ENCODE measurements around the gene CHI3L1. TPM values are rescaled to one million over a fixed set of nuclear protein-coding genes. Genes with fewer than 3 reads are reported as not detected.

Gene CHI3L1
- total and polyA plus RNA-seq, 9 donors, result 0.13 to 2.1 (median 1.0) TPM

DNA sequence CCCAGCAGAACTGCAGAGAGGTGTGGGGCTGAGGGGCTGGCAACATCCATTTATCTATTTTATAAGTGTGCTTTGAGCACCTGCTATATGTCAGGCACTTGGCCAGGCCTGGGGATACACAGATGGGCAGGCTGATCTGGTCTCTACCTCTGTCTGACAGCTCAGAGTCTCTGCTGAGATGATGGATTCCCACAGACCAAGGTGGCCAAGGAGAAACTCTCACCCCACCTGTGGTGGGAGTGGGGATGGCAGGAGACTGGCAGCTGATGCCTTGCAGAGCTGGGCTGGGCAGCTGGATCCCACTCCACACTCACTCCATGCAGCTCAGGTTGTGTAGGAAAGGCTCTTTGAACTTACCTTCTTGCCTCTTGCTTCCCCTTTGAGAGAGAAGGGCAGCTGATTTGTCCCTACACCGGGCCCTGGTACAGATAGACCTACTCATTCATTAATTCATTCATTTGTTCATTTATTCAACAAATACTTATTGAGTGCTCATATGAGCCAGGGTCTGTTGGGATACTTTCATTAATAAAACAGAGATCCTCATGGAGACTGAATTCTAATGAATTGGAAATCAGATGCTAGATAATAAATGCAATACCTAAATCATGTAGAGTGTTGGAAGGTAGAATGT is 50.0 kb downstream of the CHI3L1 start:
- H3K36me3 ChIP-seq (ENCODE audit: control insufficient read depth, insufficient read depth, low read length), result no peaks in the 10 kb centered on the region
- H3K27ac ChIP-seq (ENCODE audit: low read length), result no peak overlapping the region
- no peak for DNase-seq
- H3K27me3 ChIP-seq (ENCODE audit: control insufficient read depth, insufficient read depth, low read length), result peaks cover 8% of the 10 kb centered on the region
- peaks cover 11% of the 10 kb centered on the region for H3K4me1 ChIP-seq (ENCODE audit: control insufficient read depth, insufficient read depth, low read length)
- WGBS (ENCODE audit: insufficient coverage), result no CpG with 5 or more reads among the region's 1 CpG
- H3K9me3 ChIP-seq (replicated peaks; ENCODE audit: control insufficient read depth, low read depth, low read length), result no peaks in the 10 kb centered on the region
- no peak overlapping the region for H3K4me3 ChIP-seq (ENCODE audit: low read length)

DNA sequence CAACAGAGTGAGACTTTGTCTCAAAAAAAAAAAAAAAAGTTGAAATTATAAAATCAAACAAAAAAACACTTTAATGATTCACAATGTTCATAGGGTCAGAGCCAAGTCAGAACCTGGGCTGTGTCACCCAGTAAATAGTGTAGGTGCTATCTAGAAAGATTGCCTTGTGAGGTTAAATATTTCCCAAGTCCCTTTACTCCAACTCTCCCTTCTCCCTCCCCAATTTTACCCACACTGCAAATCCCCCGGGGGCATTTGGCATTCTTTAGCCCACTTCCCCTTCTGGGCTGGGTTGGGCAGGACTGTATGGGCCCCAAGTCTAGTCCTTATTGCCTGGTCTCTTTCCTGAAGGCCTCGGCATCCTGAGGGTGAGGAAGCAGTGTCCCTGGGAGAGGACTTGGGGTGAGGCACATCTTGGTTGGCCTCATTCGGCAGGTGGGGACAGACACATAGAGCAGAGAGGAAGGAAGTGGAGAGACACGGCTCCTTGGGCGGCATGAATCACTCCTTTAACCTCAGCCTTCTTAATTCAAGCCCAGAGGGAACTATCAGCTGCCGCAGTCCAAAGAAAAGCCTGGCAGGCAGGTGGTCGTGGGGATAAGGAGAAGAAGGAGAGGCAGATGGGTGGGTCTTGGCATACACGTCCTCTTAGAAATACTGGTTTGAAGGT is 50.7 kb downstream of the CHI3L1 start:
- Histone ChIP-seq H3K27ac (ENCODE audit: low read length) (no peak overlapping the region), H3K4me1 (ENCODE audit: control insufficient read depth, insufficient read depth, low read length) (peaks cover 15% of the 10 kb centered on the region), H3K4me3 (ENCODE audit: low read length) (no peak overlapping the region), H3K36me3 (ENCODE audit: control insufficient read depth, insufficient read depth, low read length) (no peaks in the 10 kb centered on the region), H3K27me3 (ENCODE audit: control insufficient read depth, insufficient read depth, low read length) (peaks cover 8% of the 10 kb centered on the region), H3K9me3 (replicated peaks; ENCODE audit: control insufficient read depth, low read depth, low read length) (no peaks in the 10 kb centered on the region)
- WGBS (ENCODE audit: insufficient coverage), result no CpG with 5 or more reads among the region's 8 CpGs
- DNase-seq, result no peak

DNA sequence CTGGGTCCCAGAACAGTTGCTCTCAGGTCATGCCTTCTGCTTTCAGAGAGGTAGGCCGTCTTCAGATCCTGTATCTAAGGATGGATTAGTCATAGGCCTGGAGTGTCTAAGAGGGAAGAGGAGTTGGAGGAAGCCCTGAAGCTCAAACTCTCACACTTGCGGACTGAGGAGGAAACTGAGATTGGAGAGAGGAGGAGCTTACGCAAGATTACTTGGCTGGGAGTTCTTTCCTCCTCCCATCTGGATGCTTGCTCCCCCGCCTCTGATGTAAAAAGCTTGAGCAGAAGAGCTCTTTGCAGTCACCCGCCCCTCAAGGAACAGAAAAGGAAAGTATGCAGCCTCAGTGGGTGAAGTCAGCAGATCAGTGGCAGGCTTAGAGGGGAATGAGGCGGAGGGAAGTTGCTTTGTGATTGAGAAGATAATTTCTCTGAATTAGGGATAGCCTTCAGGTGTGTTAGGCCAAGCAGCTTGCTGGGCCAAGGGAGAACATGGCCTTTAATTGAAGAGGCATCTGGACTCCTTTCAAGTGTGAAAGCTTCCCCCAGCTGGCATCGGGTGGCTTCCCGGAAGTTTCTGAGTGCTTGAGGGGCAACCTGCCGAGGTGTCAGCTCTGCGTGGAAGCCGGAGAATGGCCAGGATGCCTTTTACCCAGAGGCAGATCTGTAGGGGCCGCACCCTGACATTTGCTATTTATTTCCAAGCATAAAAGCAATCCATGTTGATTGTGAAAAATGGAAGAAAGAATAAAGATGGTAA is 52.4 kb downstream of the CHI3L1 start:
- H3K9me3 ChIP-seq (replicated peaks; ENCODE audit: control insufficient read depth, low read depth, low read length), result no peaks in the 10 kb centered on the region
- peaks cover 27% of the 10 kb centered on the region for H3K4me1 ChIP-seq (ENCODE audit: control insufficient read depth, insufficient read depth, low read length)
- H3K27ac ChIP-seq (ENCODE audit: low read length), result no peak overlapping the region
- no peaks in the 10 kb centered on the region for H3K36me3 ChIP-seq (ENCODE audit: control insufficient read depth, insufficient read depth, low read length)
- no peak for DNase-seq
- peaks cover 8% of the 10 kb centered on the region for H3K27me3 ChIP-seq (ENCODE audit: control insufficient read depth, insufficient read depth, low read length)
- 42% methylated on average over 7 of the region's 12 CpGs for WGBS (ENCODE audit: insufficient coverage)
- H3K4me3 ChIP-seq (ENCODE audit: low read length), result no peak overlapping the region

DNA sequence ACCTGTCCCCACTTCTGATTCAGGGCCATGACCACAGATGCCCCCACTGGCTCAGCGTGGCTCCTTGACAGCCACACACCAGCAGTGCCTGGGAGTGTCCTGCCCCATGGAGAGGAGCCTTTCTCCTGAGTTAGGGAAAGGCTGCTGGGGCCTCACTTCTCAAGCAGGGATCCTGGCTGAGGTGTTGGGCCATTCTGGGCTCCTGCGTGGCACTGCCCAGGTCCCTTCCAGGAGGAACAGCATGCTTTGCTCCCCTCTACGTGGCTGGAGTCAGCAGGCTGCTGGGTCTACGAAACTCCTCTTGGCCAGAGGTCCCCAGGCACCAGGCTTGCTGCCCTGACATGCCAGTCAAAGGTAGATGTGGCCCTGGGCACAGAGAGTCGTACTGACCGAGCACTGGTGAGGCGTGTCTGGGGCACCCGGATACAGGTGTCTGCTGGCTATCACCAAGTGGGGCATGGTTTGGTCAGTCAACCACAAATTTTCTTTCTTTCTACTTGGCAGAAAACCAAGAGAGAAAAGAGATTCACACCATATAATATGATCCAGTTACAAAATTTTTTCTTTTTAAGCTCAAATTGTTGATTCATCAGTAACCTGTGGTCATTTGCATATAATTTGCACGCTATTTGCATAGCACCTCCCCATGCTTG is 54.8 kb downstream of the CHI3L1 start:
- Histone ChIP-seq H3K27ac (ENCODE audit: low read length) (no peak overlapping the region), H3K36me3 (ENCODE audit: control insufficient read depth, insufficient read depth, low read length) (no peaks in the 10 kb centered on the region), H3K9me3 (replicated peaks; ENCODE audit: control insufficient read depth, low read depth, low read length) (no peaks in the 10 kb centered on the region), H3K4me1 (ENCODE audit: control insufficient read depth, insufficient read depth, low read length) (peaks cover 49% of the 10 kb centered on the region), H3K27me3 (ENCODE audit: control insufficient read depth, insufficient read depth, low read length) (peaks cover 31% of the 10 kb centered on the region), H3K4me3 (ENCODE audit: low read length) (no peak overlapping the region)
- 86% methylated on average over 7 of the region's 9 CpGs for WGBS (ENCODE audit: insufficient coverage)
- DNase-seq, result no peak

DNA sequence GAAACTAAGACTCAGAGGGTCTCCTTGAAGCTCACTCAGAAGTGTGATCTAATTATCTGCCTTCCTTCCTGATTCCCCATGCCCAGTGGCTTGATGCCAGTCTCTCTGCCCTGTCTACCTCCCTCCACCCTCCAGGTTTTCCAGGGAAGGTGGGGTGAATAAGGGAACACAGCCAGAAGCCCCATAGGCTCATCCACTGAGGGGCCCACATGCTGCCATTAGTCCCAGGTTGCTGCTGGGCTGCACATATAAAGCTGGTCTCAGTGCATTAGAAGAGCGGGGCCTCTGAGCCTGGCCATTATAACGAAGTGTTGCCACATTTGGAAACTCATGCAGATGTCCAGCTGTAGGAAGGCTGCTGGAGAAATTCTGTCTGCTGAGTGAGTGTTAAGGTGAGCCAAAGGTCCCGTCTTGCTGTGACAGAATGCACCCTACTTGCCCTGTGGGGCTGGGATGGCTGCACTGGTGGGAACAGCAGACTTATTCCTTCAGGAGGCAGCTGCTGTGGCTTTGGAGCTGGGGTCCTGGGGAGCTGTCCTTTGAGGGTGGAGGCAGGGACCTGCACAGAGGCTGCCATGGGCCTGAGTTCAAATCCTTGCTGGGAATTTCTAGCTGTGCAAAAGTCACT is 56.0 kb downstream of the CHI3L1 start:
- H3K4me1 ChIP-seq (ENCODE audit: control insufficient read depth, insufficient read depth, low read length), result peaks cover 58% of the 10 kb centered on the region
- no peak overlapping the region for H3K27ac ChIP-seq (ENCODE audit: low read length)
- H3K4me3 ChIP-seq (ENCODE audit: low read length), result no peak overlapping the region
- 50% methylated on average over 3 of the region's 3 CpGs for WGBS (ENCODE audit: insufficient coverage)
- H3K36me3 ChIP-seq (ENCODE audit: control insufficient read depth, insufficient read depth, low read length), result no peaks in the 10 kb centered on the region
- DNase-seq, result no peak
- H3K9me3 ChIP-seq (replicated peaks; ENCODE audit: control insufficient read depth, low read depth, low read length), result no peaks in the 10 kb centered on the region
- H3K27me3 ChIP-seq (ENCODE audit: control insufficient read depth, insufficient read depth, low read length), result peaks cover 36% of the 10 kb centered on the region

DNA sequence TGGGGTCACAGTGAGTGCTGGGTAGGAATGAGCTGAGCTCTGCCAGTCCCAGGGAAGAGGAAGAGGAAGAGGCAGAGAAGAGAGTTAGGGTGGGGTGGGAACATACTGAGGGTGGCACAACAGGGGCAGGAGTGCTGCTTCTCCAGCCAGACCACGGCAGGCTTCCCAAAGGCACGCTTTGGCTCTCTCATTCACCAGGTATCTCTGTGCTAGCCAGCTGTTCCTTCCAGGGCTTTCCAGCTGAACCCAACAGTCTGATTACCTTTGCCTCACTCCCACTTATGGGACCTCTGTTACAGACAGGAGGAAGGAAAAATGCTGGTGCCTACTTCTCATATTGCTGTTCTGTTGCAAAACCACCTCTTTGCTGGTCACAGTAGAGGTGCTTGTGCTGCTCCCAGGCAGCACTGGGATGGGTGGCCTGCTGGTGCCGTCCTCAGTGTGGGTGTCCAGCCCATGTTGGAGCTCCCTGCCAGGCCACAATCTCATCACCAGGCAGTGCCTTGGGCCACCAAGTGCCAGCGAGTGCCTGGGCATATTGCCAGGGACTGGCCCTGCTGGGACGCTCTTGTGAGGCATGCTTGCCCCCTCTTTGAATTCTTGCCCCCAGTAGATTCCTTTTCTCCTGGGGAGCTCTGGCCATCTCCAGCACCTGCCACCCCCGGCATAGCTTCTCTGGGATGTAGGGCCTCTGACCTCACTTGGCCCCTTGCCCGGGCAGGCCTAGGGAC is 56.8 kb downstream of the CHI3L1 start:
- no peaks in the 10 kb centered on the region for H3K36me3 ChIP-seq (ENCODE audit: control insufficient read depth, insufficient read depth, low read length)
- H3K27ac ChIP-seq (ENCODE audit: low read length), result no peak overlapping the region
- WGBS (ENCODE audit: insufficient coverage), result 37% methylated on average over 6 of the region's 7 CpGs
- peaks cover 58% of the 10 kb centered on the region for H3K4me1 ChIP-seq (ENCODE audit: control insufficient read depth, insufficient read depth, low read length)
- DNase-seq, result peak; percentile 50
- H3K4me3 ChIP-seq (ENCODE audit: low read length), result no peak overlapping the region
- H3K27me3 ChIP-seq (ENCODE audit: control insufficient read depth, insufficient read depth, low read length), result peaks cover 44% of the 10 kb centered on the region
- H3K9me3 ChIP-seq (replicated peaks; ENCODE audit: control insufficient read depth, low read depth, low read length), result no peaks in the 10 kb centered on the region

Other genes starting within 250 kb of the CHI3L1 start
- gene ADIPOR1, start 228.4 kb downstream of the CHI3L1 start, total RNA-seq, result 53.1 TPM
- 10 to 100 TPM; 60.0 to 78.2 (median 69.7) TPM for gene ADIPOR1, start 228.4 kb downstream of the CHI3L1 start, polyA plus RNA-seq (ENCODE audit: insufficient read depth in 1 of 8, insufficient read length in 8 of 8, low replicate concordance in 1 of 8)
- 81.3 TPM for gene CYB5R1, start 219.4 kb downstream of the CHI3L1 start, total RNA-seq
- 100 to 1,000 TPM in 2 of 8 donors, 10 to 100 TPM in 6; 63.6 to 108 (median 90.5) TPM for gene CYB5R1, start 219.4 kb downstream of the CHI3L1 start, polyA plus RNA-seq (ENCODE audit: insufficient read depth in 1 of 8, insufficient read length in 8 of 8, low replicate concordance in 1 of 8)
- 42.9 TPM for gene TMEM183A, start 179.3 kb downstream of the CHI3L1 start, total RNA-seq
- gene TMEM183A, start 179.3 kb downstream of the CHI3L1 start, polyA plus RNA-seq (ENCODE audit: insufficient read depth in 1 of 8, insufficient read length in 8 of 8, low replicate concordance in 1 of 8), result 10 to 100 TPM; 34.5 to 47.3 (median 40.2) TPM
- 22.4 TPM for gene PPFIA4, start 160.2 kb downstream of the CHI3L1 start, total RNA-seq
- 10 to 100 TPM; 31.0 to 53.1 (median 36.9) TPM for gene PPFIA4, start 160.2 kb downstream of the CHI3L1 start, polyA plus RNA-seq (ENCODE audit: insufficient read depth in 1 of 8, insufficient read length in 8 of 8, low replicate concordance in 1 of 8)
- gene MYOG, start 100.7 kb downstream of the CHI3L1 start, total RNA-seq, result 480 TPM
- gene MYOG, start 100.7 kb downstream of the CHI3L1 start, polyA plus RNA-seq (ENCODE audit: insufficient read depth in 1 of 8, insufficient read length in 8 of 8, low replicate concordance in 1 of 8), result 100 to 1,000 TPM; 371 to 519 (median 438) TPM
- 2.0 TPM for gene ADORA1, start 59.0 kb downstream of the CHI3L1 start, total RNA-seq
- 1 to 10 TPM; 2.2 to 5.6 (median 4.7) TPM for gene ADORA1, start 59.0 kb downstream of the CHI3L1 start, polyA plus RNA-seq (ENCODE audit: insufficient read depth in 1 of 8, insufficient read length in 8 of 8, low replicate concordance in 1 of 8)
- gene MYBPH, start 10.9 kb downstream of the CHI3L1 start, total RNA-seq, result 109 TPM
- 100 to 1,000 TPM; 207 to 554 (median 329) TPM for gene MYBPH, start 10.9 kb downstream of the CHI3L1 start, polyA plus RNA-seq (ENCODE audit: insufficient read depth in 1 of 8, insufficient read length in 8 of 8, low replicate concordance in 1 of 8)
- 0.09 TPM for gene CHIT1, start 43.0 kb upstream of the CHI3L1 start, total RNA-seq
- gene CHIT1, start 43.0 kb upstream of the CHI3L1 start, polyA plus RNA-seq (ENCODE audit: insufficient read depth in 1 of 8, insufficient read length in 8 of 8, low replicate concordance in 1 of 8), result 1 to 10 TPM in 1 of 8 donors, under 1 TPM in 7; 0.38 to 1.5 (median 0.58) TPM
- gene BTG2, start 118.8 kb upstream of the CHI3L1 start, total RNA-seq, result 60.3 TPM
- 100 to 1,000 TPM in 3 of 8 donors, 10 to 100 TPM in 5; 61.1 to 133 (median 96.3) TPM for gene BTG2, start 118.8 kb upstream of the CHI3L1 start, polyA plus RNA-seq (ENCODE audit: insufficient read depth in 1 of 8, insufficient read length in 8 of 8, low replicate concordance in 1 of 8)
- 258 TPM for gene FMOD, start 164.4 kb upstream of the CHI3L1 start, total RNA-seq
- gene FMOD, start 164.4 kb upstream of the CHI3L1 start, polyA plus RNA-seq (ENCODE audit: insufficient read depth in 1 of 8, insufficient read length in 8 of 8, low replicate concordance in 1 of 8), result 100 to 1,000 TPM in 4 of 8 donors, 10 to 100 TPM in 4; 55.0 to 493 (median 124) TPM

Measured in muscle of leg (tissue), 11 donors.